ENCODE results near the gene MACF1.

Gene MACF1

GRCh38 chr1:39236971-39237370 lies 32.5 kb downstream of the MACF1 start:
- in situ Hi-C loops (cut with MboI; ENCODE audit: low pct_unique_long_range_greater_than_20kb, low sequenced_read_pairs, unreplicated experiment) = no loop called here
- no peak for TF ChIP-seq CTCF (IDR thresholded peaks at IDR 0.05; ENCODE audit: extremely low read depth, insufficient read depth, missing control alignments)
- no peak for DNase-seq (ENCODE audit: low spot score)

GRCh38 chr1:39238476-39238875 lies 34.0 kb downstream of the MACF1 start:
- no peak for TF ChIP-seq CTCF (IDR thresholded peaks at IDR 0.05; ENCODE audit: extremely low read depth, insufficient read depth, missing control alignments)
- in situ Hi-C loops (cut with MboI; ENCODE audit: low pct_unique_long_range_greater_than_20kb, low sequenced_read_pairs, unreplicated experiment) = no loop called here
- DNase-seq (ENCODE audit: low spot score) = no peak

- DNase-seq (ENCODE audit: low spot score) = no peak
- TF ChIP-seq CTCF (IDR thresholded peaks at IDR 0.05; ENCODE audit: extremely low read depth, insufficient read depth, missing control alignments) = no peak
- in situ Hi-C loops (cut with MboI; ENCODE audit: low pct_unique_long_range_greater_than_20kb, low sequenced_read_pairs, unreplicated experiment) = no loop called here
Measured at GRCh38 chr1:39239968-39240367, 35.5 kb downstream of the MACF1 start.

- in situ Hi-C loops (cut with MboI; ENCODE audit: low pct_unique_long_range_greater_than_20kb, low sequenced_read_pairs, unreplicated experiment) = no loop called here
- no peak for TF ChIP-seq CTCF (IDR thresholded peaks at IDR 0.05; ENCODE audit: extremely low read depth, insufficient read depth, missing control alignments)
- no peak for DNase-seq (ENCODE audit: low spot score)
Measured at GRCh38 chr1:39243302-39243701, 38.8 kb downstream of the MACF1 start.

GRCh38 chr1:39250460-39251240 lies 46.2 kb downstream of the MACF1 start:
- in situ Hi-C loops (cut with MboI; ENCODE audit: low pct_unique_long_range_greater_than_20kb, low sequenced_read_pairs, unreplicated experiment) = no loop called here
- no peak for DNase-seq (ENCODE audit: low spot score)
- TF ChIP-seq CTCF (IDR thresholded peaks at IDR 0.05; ENCODE audit: extremely low read depth, insufficient read depth, missing control alignments) = no peak

- in situ Hi-C loops (cut with MboI; ENCODE audit: low pct_unique_long_range_greater_than_20kb, low sequenced_read_pairs, unreplicated experiment) = no loop called here
- no peak for TF ChIP-seq CTCF (IDR thresholded peaks at IDR 0.05; ENCODE audit: extremely low read depth, insufficient read depth, missing control alignments)
- DNase-seq (ENCODE audit: low spot score) = no peak
Measured at GRCh38 chr1:39255222-39255621, 50.7 kb downstream of the MACF1 start.
